Prostate gland (tissue), 2 donors: ENCODE measurements around the gene NCCRP1.

Experiments used
- CTCF ChIP-seq, 4 experiments: fragments of 200-600 bp in 2 of 4; fragments of 450-650 bp in 2 of 4; sonication (generic) in 2 of 4; IDR thresholded peaks; 1 replicate in 3 of 4; 2 replicates in 1 of 4; pipeline ENCODE4 v1.5.1; 2016 to 2019; ENCODE audit warnings: antibody characterized with exemption in 4 of 4, mild to moderate bottlenecking in 2 of 4, moderate library complexity in 2 of 4
- POLR2A ChIP-seq: fragments of 450-650 bp; IDR thresholded peaks from one replicate; pipeline ENCODE4 v1.6.1; 2016; ENCODE audit warnings: antibody characterized with exemption, mild to moderate bottlenecking
- POLR2AphosphoS5 ChIP-seq: sonication (generic); formaldehyde crosslinking; IDR thresholded peaks from one replicate; pipeline ENCODE4 v1.6.1; 2017; ENCODE audit warnings: antibody characterized with exemption

- TF ChIP-seq CTCF (IDR thresholded peaks at IDR 0.05) (no peak), POLR2A (no peak), POLR2AphosphoS5 (no peak)
Observed at GRCh38 chr19:39177110-39177699, 19.6 kb upstream of the NCCRP1 start.
